GM19438 (cell line): ENCODE data around the gene SP9.

Experiments
- ATAC-seq: cut with Tn5 transposase; IDR thresholded peaks from one replicate; pipeline ENCODE4 v1.9.1; 2021; ENCODE audit warnings: low read depth; ENCODE audit not compliant: unreplicated experiment

The SP9 gene

GRCh38 chr2:174334781-174335251 lies at the start of gene SP9:
TSS of gene SP9 (plus strand) at chr2:174334954. CDS start at chr2:174335093, 139 bp downstream.
- ATAC-seq, result no peak

GRCh38 chr2:174286172-174286571 lies 48.6 kb upstream of the SP9 start:
- ATAC-seq, result no peak

GRCh38 chr2:174292908-174293307 lies 41.8 kb upstream of the SP9 start:
- no peak for ATAC-seq

GRCh38 chr2:174300114-174300513 lies 34.6 kb upstream of the SP9 start:
- no peak for ATAC-seq

GRCh38 chr2:174312581-174313234 lies 22.0 kb upstream of the SP9 start:
- no peak for ATAC-seq

GRCh38 chr2:174322149-174322548 lies 12.6 kb upstream of the SP9 start:
- no peak for ATAC-seq

- ATAC-seq, result no peak
Measured at GRCh38 chr2:174322746-174323145, 12.0 kb upstream of the SP9 start.

GRCh38 chr2:174324530-174324929 lies 10.2 kb upstream of the SP9 start:
- ATAC-seq, result no peak

- ATAC-seq, result no peak
Measured at GRCh38 chr2:174325373-174326160, 9.2 kb upstream of the SP9 start.

- no peak for ATAC-seq
Measured at GRCh38 chr2:174326161-174327020, 8.4 kb upstream of the SP9 start.

- no peak for ATAC-seq
Measured at GRCh38 chr2:174327021-174327840, 7.5 kb upstream of the SP9 start.

GRCh38 chr2:174327841-174328113 lies 7.0 kb upstream of the SP9 start:
- no peak for ATAC-seq

GRCh38 chr2:174328114-174328960 lies 6.4 kb upstream of the SP9 start:
- ATAC-seq, result no peak

- ATAC-seq, result no peak
Measured at GRCh38 chr2:174328961-174329715, 5.6 kb upstream of the SP9 start.

GRCh38 chr2:174330945-174331594 lies 3.7 kb upstream of the SP9 start:
- ATAC-seq, result no peak

GRCh38 chr2:174331595-174332216 lies 3.0 kb upstream of the SP9 start:
- no peak for ATAC-seq

- no peak for ATAC-seq
Measured at GRCh38 chr2:174332217-174332963, 2.4 kb upstream of the SP9 start.
